Stimulated activated CD4-positive, alpha-beta T cell treated with anti-CD3 and anti-CD28 coated beads, Interleukin-1b, Interleukin-23, amount 100 ng/mL, for 24 hours (primary cell): Measurements from ENCODE around the gene IDUA.
A peak's percentile ranks its signal among the peaks of the same experiment; 100 is the strongest.

Experiments
- DNase-seq, 4 experiments: peaks; one replicate each; pipeline ENCODE4 v3.0.0-alpha.2; 2020; ENCODE audit warnings: low read depth in 4 of 4, low spot score in 1 of 4

The IDUA gene

GRCh38 chr4:1013225-1014073 is 26.6 kb downstream of the IDUA start:
- no peak for DNase-seq

- DNase-seq = no peak
Observed at GRCh38 chr4:1014291-1015167, 27.7 kb downstream of the IDUA start.

GRCh38 chr4:1015179-1015578 is 28.3 kb downstream of the IDUA start:
- no peak for DNase-seq

- no peak for DNase-seq
Observed at GRCh38 chr4:1015746-1016145, 28.9 kb downstream of the IDUA start.

GRCh38 chr4:1017211-1017610 is 30.4 kb downstream of the IDUA start:
- DNase-seq = no peak

- no peak for DNase-seq
Observed at GRCh38 chr4:1017706-1018105, 30.9 kb downstream of the IDUA start.

- DNase-seq = no peak
Observed at GRCh38 chr4:1018147-1019020, 31.5 kb downstream of the IDUA start.

- no peak for DNase-seq
Observed at GRCh38 chr4:1019320-1019719, 32.5 kb downstream of the IDUA start.

- DNase-seq = no peak
Observed at GRCh38 chr4:1019729-1020470, 33.1 kb downstream of the IDUA start.

- DNase-seq = no peak
Observed at GRCh38 chr4:1021386-1022050, 34.7 kb downstream of the IDUA start.

GRCh38 chr4:1022051-1022738 is 35.4 kb downstream of the IDUA start:
- no peak for DNase-seq

GRCh38 chr4:1022739-1023066 is 35.9 kb downstream of the IDUA start:
- no peak for DNase-seq

GRCh38 chr4:1023075-1023640 is 36.3 kb downstream of the IDUA start:
- DNase-seq = no peak

GRCh38 chr4:1023895-1024740 is 37.3 kb downstream of the IDUA start:
- no peak for DNase-seq

GRCh38 chr4:1024882-1025545 is 38.2 kb downstream of the IDUA start:
- DNase-seq = no peak

- peak in 2 of 4 experiments; percentile 16 to 34 for DNase-seq
Observed at GRCh38 chr4:1026115-1026514, 39.3 kb downstream of the IDUA start.

- DNase-seq = no peak
Observed at GRCh38 chr4:1027219-1027914, 40.5 kb downstream of the IDUA start.
